Nucleus accumbens (tissue), 56 donors: Measurements from ENCODE around the gene ART5.
"Not testable (repeated sequence)": the region's sequence is repeated elsewhere in the genome, so short reads cannot be mapped to it uniquely, and the experiment has no call there.

ENCODE experiments used
- DNase-seq, 56 donors: peaks; one replicate each; lab custom pipeline; 2025; lab: John Stamatoyannopoulos, UW

ART5 gene

DNA sequence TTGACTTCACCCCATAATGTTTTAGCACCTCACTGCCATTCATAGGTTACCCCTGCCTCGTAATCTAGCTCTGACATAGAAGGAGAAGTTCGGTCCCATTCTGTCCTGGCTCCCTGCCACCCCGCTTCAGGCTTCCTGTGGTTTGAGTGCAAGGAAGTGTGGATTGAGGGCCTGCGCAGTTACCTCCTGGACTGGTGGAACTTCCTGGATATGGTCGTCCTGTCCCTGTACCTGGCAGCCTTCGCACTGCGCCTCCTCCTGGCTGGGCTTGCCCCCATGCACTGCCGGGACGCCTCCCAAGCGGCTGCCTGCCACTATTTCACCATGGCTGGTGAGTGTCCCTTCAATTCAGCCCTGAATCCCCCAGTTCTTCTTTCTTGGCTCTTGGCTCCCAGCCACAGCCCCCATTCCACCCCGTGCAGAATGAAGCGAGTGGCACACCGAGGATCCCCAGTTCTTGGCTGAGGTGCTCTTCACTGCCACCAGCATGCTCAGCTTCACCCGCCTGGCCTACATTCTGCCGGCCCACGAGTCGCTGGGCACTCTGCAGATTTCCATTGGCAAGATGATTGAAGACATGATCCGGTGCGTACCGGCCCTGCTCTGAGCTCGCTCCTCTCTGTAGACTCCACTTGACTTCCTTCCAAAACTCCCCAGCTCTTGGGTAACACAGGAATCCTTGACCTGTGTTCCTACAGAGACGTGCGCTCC, 15.4 kb downstream of the ART5 start:
- DNase-seq: peak in 10 of 56 donors; percentile 7 to 46 (median 10)

- DNase-seq: no peak
Observed at GRCh38 chr11:3623767-3624458, 17.9 kb downstream of the ART5 start.

GRCh38 chr11:3623121-3623520, 18.7 kb downstream of the ART5 start:
- no peak for DNase-seq

DNA sequence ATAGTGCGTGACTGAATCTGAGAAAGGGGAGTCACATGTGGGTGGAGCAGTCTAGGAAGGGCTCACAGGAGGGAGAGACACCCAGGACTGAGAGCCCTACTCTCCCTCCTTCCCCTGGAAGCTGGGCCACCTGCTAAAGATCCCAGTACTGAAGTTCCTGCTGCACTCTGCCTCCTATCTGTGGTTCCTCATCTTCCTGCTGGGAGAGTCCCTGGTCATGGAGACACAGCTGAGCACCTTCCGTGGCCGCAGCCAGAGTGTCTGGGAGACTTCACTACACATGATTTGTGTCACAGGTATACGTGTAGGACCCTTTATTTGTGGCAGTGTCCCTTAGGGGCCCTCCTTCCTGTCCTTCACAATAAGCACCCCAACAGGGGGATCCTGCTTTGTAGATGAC, 19.3 kb downstream of the ART5 start:
- no peak for DNase-seq

DNA sequence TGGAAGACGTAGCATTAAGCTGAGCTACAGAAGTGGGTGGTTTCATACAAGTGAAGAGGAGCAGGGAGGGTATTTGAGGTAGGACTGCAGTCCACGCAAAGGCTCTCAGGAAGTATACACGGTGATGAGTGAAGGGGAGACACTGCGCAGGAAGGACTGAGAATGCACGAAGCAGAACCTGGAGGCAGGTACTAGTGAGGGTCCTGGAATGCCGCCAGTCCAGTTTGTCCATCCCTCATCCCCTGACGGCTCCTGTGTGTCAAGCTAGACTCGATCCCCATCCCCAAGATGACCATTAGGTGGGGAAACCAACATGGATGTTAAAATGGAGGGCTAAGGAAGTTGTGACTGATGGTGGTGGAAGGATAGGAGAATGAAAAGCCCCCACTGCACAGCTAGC, 23.8 kb downstream of the ART5 start:
- DNase-seq: no peak

DNA sequence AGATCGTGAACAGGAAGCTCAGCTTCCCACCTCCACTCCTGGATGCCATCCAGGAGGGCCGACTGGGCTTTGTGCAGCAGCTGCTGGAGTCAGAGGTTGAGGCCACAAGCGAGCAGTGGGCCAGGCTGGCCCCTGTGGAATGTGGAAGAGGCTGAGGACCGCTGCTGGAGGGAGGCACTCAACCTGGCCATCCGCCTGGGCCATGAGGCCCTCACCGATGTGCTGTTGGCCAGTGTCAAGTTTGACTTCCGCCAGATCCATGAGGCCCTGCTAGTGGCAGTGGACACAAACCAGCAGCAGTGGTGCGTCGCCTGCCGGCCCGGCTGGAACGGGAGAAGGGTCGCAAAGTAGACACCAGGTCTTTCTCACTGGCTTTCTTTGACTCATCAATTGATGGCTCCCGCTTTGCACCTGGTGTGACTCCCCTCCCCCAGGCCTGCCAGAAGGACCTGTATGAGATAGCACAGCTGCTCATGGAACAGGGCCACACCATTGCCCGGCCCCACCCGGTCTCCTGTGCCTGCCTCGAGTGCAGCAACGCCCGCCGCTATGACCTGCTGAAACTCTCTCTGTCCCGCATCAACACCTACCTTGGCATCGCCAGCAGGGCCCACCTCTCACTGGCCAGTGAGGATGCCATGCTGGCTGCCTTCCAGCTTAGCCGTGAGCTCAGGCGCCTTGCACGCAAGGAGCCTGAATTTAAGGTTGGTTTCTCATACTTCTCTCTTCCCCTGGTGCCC, 24.9 kb downstream of the ART5 start:
- DNase-seq: no peak

- DNase-seq: no peak
Observed at GRCh38 chr11:3615998-3616397, 25.8 kb downstream of the ART5 start.

GRCh38 chr11:3614742-3615171, 27.0 kb downstream of the ART5 start:
- DNase-seq: no peak

GRCh38 chr11:3613998-3614741, 27.6 kb downstream of the ART5 start:
- DNase-seq: no peak

DNA sequence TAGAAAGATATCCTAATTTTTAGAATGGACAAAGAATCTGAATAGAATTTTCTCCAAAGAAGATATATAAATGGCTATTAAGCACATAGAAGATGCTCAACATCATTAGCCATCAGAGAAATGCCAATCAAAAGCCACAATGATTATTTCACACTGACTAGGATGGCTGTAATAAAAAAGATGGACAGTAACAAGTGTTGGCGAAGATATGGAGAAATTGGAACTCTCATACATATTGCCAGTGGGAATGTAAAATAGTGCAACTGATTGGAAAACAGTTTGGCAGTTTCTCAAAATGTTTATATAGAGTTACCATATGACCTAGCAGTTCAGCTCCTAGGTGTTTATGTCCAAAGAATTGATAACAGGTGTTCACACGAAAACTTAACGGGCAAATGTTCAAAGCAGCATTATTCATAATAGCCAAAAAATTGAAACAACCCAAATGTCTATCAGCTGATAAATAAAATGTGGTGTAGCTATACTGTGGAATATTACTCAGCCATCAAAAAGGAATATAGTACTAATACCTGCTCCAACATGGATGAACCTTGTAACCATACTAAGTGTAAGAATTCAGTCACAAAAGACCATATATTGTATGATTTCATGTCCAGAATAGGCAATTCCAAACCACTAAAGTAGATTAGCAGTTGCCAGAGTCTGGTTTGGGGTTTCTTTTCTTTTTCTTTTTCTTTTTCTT, 29.7 kb downstream of the ART5 start:
- no peak for DNase-seq

GRCh38 chr11:3610846-3611245, 30.9 kb downstream of the ART5 start:
- no peak for DNase-seq

DNA sequence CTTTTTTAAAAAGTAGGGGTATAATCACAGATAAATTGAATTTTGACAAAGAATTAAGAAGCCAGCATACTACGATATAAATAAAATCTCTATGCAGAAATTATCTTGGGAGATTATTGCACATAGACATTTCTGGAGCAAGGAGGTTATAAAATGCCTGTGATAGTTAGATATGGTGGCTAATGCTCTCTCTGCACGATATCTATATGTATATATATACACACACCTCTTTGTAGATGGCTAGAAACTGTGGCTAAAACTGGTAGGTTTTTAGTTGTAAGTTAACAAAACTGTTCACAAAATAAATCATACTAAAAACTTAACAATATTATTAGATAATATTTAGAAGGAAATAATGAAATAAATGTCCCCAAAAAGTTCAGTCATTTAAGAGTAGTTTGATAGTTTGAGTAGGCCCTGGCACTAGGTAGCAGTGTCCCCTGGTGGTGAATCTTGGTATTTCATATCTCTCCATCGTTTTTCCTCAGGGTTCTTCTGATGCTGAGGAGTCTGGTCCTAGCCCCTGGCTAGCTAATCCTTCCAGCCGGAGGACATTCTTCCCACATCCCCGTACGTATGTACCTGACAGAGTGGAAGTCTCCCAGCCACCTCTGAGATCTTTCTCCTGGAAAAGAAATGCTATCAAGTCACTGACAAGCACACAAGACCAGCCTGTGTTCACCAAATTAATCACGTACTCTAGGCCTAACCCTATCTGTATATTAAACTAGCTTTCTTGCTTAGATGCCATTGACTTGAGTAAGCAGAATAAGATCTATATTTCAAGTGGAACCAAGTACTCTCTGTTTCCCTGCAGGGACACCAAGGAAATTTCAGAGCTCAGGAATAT, 32.2 kb downstream of the ART5 start:
- no peak for DNase-seq

DNA sequence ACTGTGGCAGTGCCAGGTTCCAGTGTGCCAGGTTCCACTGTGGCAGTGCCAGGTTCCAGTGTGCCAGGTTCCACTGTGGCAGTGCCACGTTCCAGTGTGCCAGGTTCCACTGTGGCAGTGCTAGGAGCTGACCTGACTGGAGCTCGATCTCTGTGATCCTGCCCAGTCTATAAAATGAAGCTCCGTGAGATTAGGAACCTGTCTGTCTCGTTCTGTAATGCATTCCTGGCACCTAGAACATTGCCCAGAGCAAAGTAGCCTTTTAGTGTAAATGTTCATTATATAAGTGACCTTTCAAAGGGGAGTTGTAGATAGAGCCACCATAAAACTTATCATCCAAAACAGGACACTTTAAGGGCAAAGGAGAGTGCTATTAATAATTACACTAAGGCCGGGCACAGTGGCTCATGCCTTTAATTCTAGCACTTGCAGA, 36.0 kb downstream of the ART5 start:
- DNase-seq: no peak

GRCh38 chr11:3605283-3605662, 36.5 kb downstream of the ART5 start:
- no peak for DNase-seq

DNA sequence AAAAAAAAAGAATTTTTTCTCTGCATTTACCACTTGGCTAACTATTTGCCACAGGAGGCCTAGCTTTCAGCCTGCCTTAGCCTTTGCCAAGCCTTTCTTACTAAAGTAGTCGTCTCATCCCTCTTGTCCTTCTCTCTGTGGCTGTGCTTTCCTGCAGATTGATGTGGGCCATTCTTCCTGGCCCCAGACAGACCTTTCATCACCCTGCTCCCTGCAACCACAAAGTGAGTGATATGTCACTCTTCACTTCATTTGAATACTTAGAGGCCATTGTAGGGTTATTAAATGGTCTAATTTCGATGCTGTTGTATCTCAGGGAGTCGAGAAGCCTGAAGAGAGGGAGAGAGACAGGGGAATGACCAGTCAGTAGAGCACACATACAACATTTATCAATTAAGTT, 37.6 kb downstream of the ART5 start:
- no peak for DNase-seq

DNA sequence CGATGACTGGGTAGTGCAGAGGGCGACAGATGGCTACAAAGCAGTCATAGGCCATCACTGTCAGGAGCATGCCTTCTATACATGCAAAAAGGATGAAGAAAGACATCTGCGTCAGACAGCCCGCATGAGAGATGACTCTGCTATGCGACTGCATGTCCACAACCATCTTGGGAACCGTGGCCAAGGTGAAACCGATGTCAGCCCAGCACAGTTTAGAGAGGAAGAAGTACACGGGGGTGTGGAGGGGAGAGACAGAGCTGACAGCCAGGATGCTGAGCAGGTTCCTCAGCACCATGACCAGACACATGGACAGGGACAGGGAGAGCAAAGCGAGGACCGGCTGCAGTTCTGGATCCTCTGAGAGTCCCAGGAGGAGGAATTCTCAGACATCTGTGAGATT, 41.6 kb downstream of the ART5 start:
- not testable (repeated sequence) for DNase-seq

GRCh38 chr11:3597743-3598142, 44.0 kb downstream of the ART5 start:
- DNase-seq: not testable (repeated sequence)

DNA sequence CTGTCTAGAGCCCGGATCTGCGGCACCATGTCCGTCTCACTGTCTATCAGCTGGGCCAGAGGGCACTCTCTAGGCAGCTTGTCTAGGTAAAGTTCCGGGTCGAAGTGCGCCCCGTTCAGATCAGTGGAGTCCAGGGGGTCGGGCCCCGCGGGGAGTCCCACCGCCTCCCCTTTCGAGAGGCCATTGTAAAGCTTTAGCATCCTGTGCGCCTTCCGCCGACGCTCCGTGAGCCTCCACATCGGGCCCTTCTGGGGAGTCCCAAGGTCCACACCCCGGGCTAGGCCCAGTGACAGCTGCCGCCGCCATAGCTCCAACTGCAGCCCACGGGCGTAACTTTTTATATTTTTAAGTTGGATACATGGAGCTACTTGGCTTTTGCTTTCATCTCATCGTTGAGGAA, 50.5 kb downstream of the ART5 start:
- DNase-seq: not testable (repeated sequence)

GRCh38 chr11:3590193-3590592, 51.6 kb downstream of the ART5 start:
- DNase-seq: not testable (repeated sequence)
